ENCODE measurements around the gene DESI2.

GRCh38 chr1:244702620-244703019, 49.7 kb downstream of the DESI2 start:
- TF ChIP-seq YY1 (IDR thresholded peaks at IDR 0.05; ENCODE audit: low read depth, low read length): no peak
- no peak for TF ChIP-seq CTCF (IDR thresholded peaks at IDR 0.05; ENCODE audit: control extremely low read depth in 1 of 3, insufficient read depth in 1 of 3, low read depth in 1 of 3, low read length in 3 of 3)
- no peak for TF ChIP-seq POLR2A (IDR thresholded peaks at IDR 0.05; ENCODE audit: control extremely low read depth in 1 of 2, low read depth in 2 of 2, low read length in 2 of 2)

Data from H1 (cell line).